RWPE2 (cell line): ENCODE results near the gene NUDT4.

Experiments
- ATAC-seq: fragments of 200-7000 bp; cut with Tn5 transposase; 3 replicates; pipeline ENCODE4 v1.9.1; 2021; ENCODE audit warnings: low read depth
- DNase-seq: peaks from one replicate; pipeline ENCODE4 v3.0.0-alpha.2; 2020; ENCODE audit warnings: low spot score
- H3K27ac ChIP-seq: fragments of 450-650 bp; 2 replicates; pipeline ENCODE4 v1.5.1; 2017; ENCODE audit warnings: mild to moderate bottlenecking; ENCODE audit not compliant: poor library complexity, severe bottlenecking
- H3K27me3 ChIP-seq: fragments of 250-450 bp; sonication (Bioruptor Pico); 2 replicates; pipeline ENCODE4 v1.5.1; 2021; ENCODE audit warnings: mild to moderate bottlenecking, moderate library complexity; ENCODE audit not compliant: insufficient read depth, poor library complexity, severe bottlenecking
- H3K36me3 ChIP-seq: fragments of 250-450 bp; sonication (Bioruptor Pico); 2 replicates; pipeline ENCODE4 v1.5.1; 2020; ENCODE audit warnings: low read depth, mild to moderate bottlenecking, moderate library complexity
- H3K4me1 ChIP-seq: fragments of 250-450 bp; sonication (Bioruptor Pico); 2 replicates; pipeline ENCODE4 v1.5.1; 2021; ENCODE audit warnings: mild to moderate bottlenecking, moderate library complexity; ENCODE audit not compliant: insufficient read depth, poor library complexity, severe bottlenecking
- H3K4me3 ChIP-seq: fragments of 250-450 bp; sonication (Bioruptor Pico); 2 replicates; pipeline ENCODE4 v1.5.1; 2021; ENCODE audit warnings: mild to moderate bottlenecking, moderate library complexity; ENCODE audit not compliant: severe bottlenecking
- H3K9me3 ChIP-seq: fragments of 250-450 bp; sonication (Bioruptor Pico); 2 replicates; pipeline ENCODE4 v1.5.1; 2021; ENCODE audit warnings: mild to moderate bottlenecking, moderate library complexity; ENCODE audit not compliant: severe bottlenecking
- TF ChIP-seq, protein P1 (sequence below): fragments of 450-650 bp; IDR thresholded peaks from one replicate; pipeline ENCODE4 v1.5.1; 2017; ENCODE audit warnings: mild to moderate bottlenecking, moderate library complexity; ENCODE audit not compliant: poor library complexity, severe bottlenecking

NUDT4 gene

GRCh38 chr12:93358821-93359220, 18.9 kb upstream of the NUDT4 start:
- Histone ChIP-seq H3K4me3 (no peak overlapping the region), H3K4me1 (no peaks in the 10 kb centered on the region), H3K9me3 (no peaks in the 10 kb centered on the region), H3K27ac (no peak overlapping the region), H3K27me3 (no peaks in the 10 kb centered on the region), H3K36me3 (no peaks in the 10 kb centered on the region)
- TF ChIP-seq, protein P1, sequence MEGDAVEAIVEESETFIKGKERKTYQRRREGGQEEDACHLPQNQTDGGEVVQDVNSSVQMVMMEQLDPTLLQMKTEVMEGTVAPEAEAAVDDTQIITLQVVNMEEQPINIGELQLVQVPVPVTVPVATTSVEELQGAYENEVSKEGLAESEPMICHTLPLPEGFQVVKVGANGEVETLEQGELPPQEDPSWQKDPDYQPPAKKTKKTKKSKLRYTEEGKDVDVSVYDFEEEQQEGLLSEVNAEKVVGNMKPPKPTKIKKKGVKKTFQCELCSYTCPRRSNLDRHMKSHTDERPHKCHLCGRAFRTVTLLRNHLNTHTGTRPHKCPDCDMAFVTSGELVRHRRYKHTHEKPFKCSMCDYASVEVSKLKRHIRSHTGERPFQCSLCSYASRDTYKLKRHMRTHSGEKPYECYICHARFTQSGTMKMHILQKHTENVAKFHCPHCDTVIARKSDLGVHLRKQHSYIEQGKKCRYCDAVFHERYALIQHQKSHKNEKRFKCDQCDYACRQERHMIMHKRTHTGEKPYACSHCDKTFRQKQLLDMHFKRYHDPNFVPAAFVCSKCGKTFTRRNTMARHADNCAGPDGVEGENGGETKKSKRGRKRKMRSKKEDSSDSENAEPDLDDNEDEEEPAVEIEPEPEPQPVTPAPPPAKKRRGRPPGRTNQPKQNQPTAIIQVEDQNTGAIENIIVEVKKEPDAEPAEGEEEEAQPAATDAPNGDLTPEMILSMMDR = no peak
- no peak for ATAC-seq
- DNase-seq = no peak

DNA sequence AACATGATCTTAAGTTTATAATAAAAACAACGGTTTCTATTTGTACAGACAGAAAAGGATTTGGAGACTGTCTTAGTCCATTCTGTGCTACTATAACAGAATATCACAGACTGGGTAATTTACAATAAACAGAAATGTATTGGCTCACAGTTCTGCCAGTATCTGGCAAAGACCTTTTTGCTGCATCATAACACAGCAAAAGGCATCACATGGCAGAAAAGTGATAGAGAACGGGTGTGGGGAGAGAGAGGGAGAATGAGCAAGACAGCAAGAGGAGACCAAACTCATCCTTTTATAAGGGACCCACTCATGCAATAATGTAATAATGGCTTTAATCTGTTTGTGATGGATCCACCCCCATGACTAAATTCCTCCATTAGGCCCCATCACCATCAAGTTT, 17.0 kb upstream of the NUDT4 start:
- H3K27ac ChIP-seq = no peak overlapping the region
- H3K36me3 ChIP-seq = no peaks in the 10 kb centered on the region
- TF ChIP-seq, protein P1 = no peak
- H3K27me3 ChIP-seq = no peaks in the 10 kb centered on the region
- H3K9me3 ChIP-seq = no peaks in the 10 kb centered on the region
- no peak for DNase-seq
- no peaks in the 10 kb centered on the region for H3K4me1 ChIP-seq
- ATAC-seq = no peak
- no peak overlapping the region for H3K4me3 ChIP-seq

GRCh38 chr12:93361151-93361919, 16.4 kb upstream of the NUDT4 start:
- TF ChIP-seq, protein P1 = no peak
- H3K27ac ChIP-seq = no peak overlapping the region
- DNase-seq (no peak), ATAC-seq (no peak)
- H3K4me1 ChIP-seq = no peaks in the 10 kb centered on the region
- no peaks in the 10 kb centered on the region for H3K27me3 ChIP-seq
- no peaks in the 10 kb centered on the region for H3K36me3 ChIP-seq
- H3K9me3 ChIP-seq = no peaks in the 10 kb centered on the region
- no peak overlapping the region for H3K4me3 ChIP-seq

- Histone ChIP-seq H3K9me3 (no peaks in the 10 kb centered on the region), H3K4me1 (no peaks in the 10 kb centered on the region), H3K4me3 (no peak overlapping the region), H3K27me3 (no peaks in the 10 kb centered on the region), H3K27ac (no peak overlapping the region), H3K36me3 (no peaks in the 10 kb centered on the region)
- TF ChIP-seq, protein P1 = no peak
- ATAC-seq (no peak), DNase-seq (no peak)
These were observed 13.9 kb upstream of the NUDT4 start for GRCh38 chr12:93363841-93364297.
